HCT116 (cell line): Measurements from ENCODE around the gene KAT14. TPM values are rescaled to one million over a fixed set of nuclear protein-coding genes. Genes with fewer than 3 reads are reported as not detected.

Experiments
- ATAC-seq: fragments of 200-7000 bp; cut with Tn5 transposase; 2 replicates; pipeline ENCODE4 v1.9.1; 2020; ENCODE audit warnings: mild to moderate bottlenecking, moderate library complexity
- BruUV-seq: library from RNA; stranded (reverse); fragments of 400-500 nt; replicated peaks from 2 replicates; lab custom pipeline; 2021; lab: Mats Ljungman, UMichigan
- CTCF ChIA-PET: fragments of 300-600 bp; sonication (Branson Sonifier 250); formaldehyde crosslinking; loops from one replicate; lab custom pipeline; 2021; ENCODE audit warnings: antibody characterized with exemption; lab: Charles Lee
- POLR2A ChIA-PET: fragments of 300-600, 350-600 bp; sonication (Branson Sonifier 250); formaldehyde crosslinking; loops from one replicate; lab custom pipeline; 2021; ENCODE audit warnings: antibody characterized with exemption; lab: Charles Lee
- RAD21 ChIA-PET, 2 experiments: fragments of 300-600 bp; sonication (Branson Sonifier 250); formaldehyde crosslinking; loops; one replicate each; lab custom pipeline; 2023; ENCODE audit warnings: low total read pairs in 2 of 2; ENCODE audit not compliant: uncharacterized antibody in 2 of 2, unreplicated experiment in 2 of 2, low non-redundant PET in 1 of 2; lab: Charles Lee
- DNase-seq: peaks from one replicate; pipeline ENCODE4 v3.0.0-alpha.2; 2010; ENCODE audit warnings: low read depth, low spot score
- H2AFZ ChIP-seq: fragments of 200-600 bp; shearing (Covaris generic), sonication (generic); 2 replicates; pipeline ENCODE4 v1.6.1; 2017; ENCODE audit warnings: low read depth, mixed run types, mixed read lengths, antibody characterized with exemption, low read length; ENCODE audit not compliant: poor library complexity, severe bottlenecking
- H3K27ac ChIP-seq: 2 replicates; pipeline ENCODE4 v1.5.1; 2012; ENCODE audit warnings: low read depth, low read length
- H3K27me3 ChIP-seq: fragments of 200-600 bp; sonication (generic); 2 replicates; pipeline ENCODE4 v1.6.1; 2016; ENCODE audit warnings: mixed run types, low read length, mixed read lengths; ENCODE audit not compliant: insufficient read depth
- H3K36me3 ChIP-seq, 2 experiments: fragments of 200-500 bp in 1 of 2; fragments of 200-600 bp in 1 of 2; sonication (Bioruptor generic) in 1 of 2; sonication (generic) in 1 of 2; 2 replicates each; pipeline versions ENCODE4 v1.5.1 to v1.6.1; 2014 to 2016; ENCODE audit warnings: low read length in 2 of 2, inconsistent platforms in 1 of 2, mixed read lengths in 1 of 2, mixed run types in 1 of 2; ENCODE audit not compliant: insufficient read depth in 2 of 2, control insufficient read depth in 1 of 2
- H3K4me1 ChIP-seq, 2 experiments: fragments of 200-600 bp in 1 of 2; sonication (generic) in 1 of 2; 2 replicates each; pipeline versions ENCODE4 v1.5.1 to v1.6.1; 2012 to 2017; ENCODE audit warnings: low read length in 2 of 2, inconsistent platforms in 1 of 2, mild to moderate bottlenecking in 1 of 2, mixed read lengths in 1 of 2, mixed run types in 1 of 2, moderate library complexity in 1 of 2; ENCODE audit not compliant: insufficient read depth in 2 of 2, control insufficient read depth in 1 of 2
- H3K4me2 ChIP-seq: fragments of 200-600 bp; sonication (generic); 2 replicates; pipeline ENCODE4 v1.6.1; 2017; ENCODE audit warnings: mixed run types, low read length, mixed read lengths
- H3K4me3 ChIP-seq, 2 experiments: fragments of 200-600 bp in 1 of 2; sonication (generic) in 1 of 2; replicated peaks in 1 of 2; 2 replicates each; pipeline ENCODE4 v1.5.1; 2011 to 2016; ENCODE audit warnings: low read length in 2 of 2, control low read depth in 1 of 2, low read depth in 1 of 2, mild to moderate bottlenecking in 1 of 2, mixed read lengths in 1 of 2, mixed run types in 1 of 2
- H3K79me2 ChIP-seq: fragments of 200-600 bp; sonication (generic); 2 replicates; pipeline ENCODE4 v1.6.1; 2017; ENCODE audit warnings: mild to moderate bottlenecking, mixed run types, low read length, moderate library complexity, mixed read lengths; ENCODE audit not compliant: insufficient read depth
- H3K9ac ChIP-seq: fragments of 200-600 bp; sonication (generic); 2 replicates; pipeline ENCODE4 v1.6.1; 2016; ENCODE audit warnings: low read length, mixed read lengths
- H3K9me2 ChIP-seq: fragments of 200-600 bp; sonication (generic), shearing (Covaris generic); 2 replicates; pipeline ENCODE4 v1.6.1; 2017; ENCODE audit warnings: mixed run types, mild to moderate bottlenecking, moderate library complexity; ENCODE audit not compliant: insufficient read depth
- H3K9me3 ChIP-seq, 2 experiments: fragments of 200-500 bp in 1 of 2; fragments of 200-600 bp in 1 of 2; sonication (Bioruptor generic) in 1 of 2; sonication (generic) in 1 of 2; 2 replicates each; pipeline ENCODE4 v1.6.1; 2014 to 2017; ENCODE audit warnings: low read length in 2 of 2, mixed read lengths in 2 of 2, inconsistent platforms in 1 of 2, low read depth in 1 of 2, mild to moderate bottlenecking in 1 of 2, mixed run types in 1 of 2, moderate library complexity in 1 of 2; ENCODE audit not compliant: control insufficient read depth in 1 of 2, insufficient read depth in 1 of 2
- H4K20me1 ChIP-seq: fragments of 200-600 bp; sonication (generic), shearing (Covaris generic); 2 replicates; pipeline ENCODE4 v1.6.1; 2017; ENCODE audit warnings: mixed run types, mild to moderate bottlenecking, moderate library complexity; ENCODE audit not compliant: insufficient read depth
- CBX3 ChIP-seq: IDR thresholded peaks from 2 replicates; pipeline ENCODE4 v1.6.1; 2012; ENCODE audit warnings: low read depth
- EGR1 ChIP-seq: IDR thresholded peaks from 2 replicates; pipeline ENCODE4 v1.6.1; 2012; ENCODE audit warnings: low read depth
- ELF1 ChIP-seq: IDR thresholded peaks from 2 replicates; pipeline ENCODE4 v1.6.1; 2012; ENCODE audit warnings: low read depth, borderline replicate concordance
- EZH2 ChIP-seq: fragments of 200-600 bp; sonication (generic); IDR thresholded peaks from 2 replicates; pipeline ENCODE4 v1.6.1; 2017; ENCODE audit warnings: antibody characterized with exemption, mixed run types
- EZH2phosphoT487 ChIP-seq: fragments of 200-600 bp; IDR thresholded peaks from 2 replicates; pipeline ENCODE4 v1.6.1; 2018; ENCODE audit warnings: antibody characterized with exemption, borderline replicate concordance
- FOSL1 ChIP-seq: IDR thresholded peaks from 2 replicates; pipeline ENCODE4 v1.6.1; 2012; ENCODE audit warnings: low read depth
- JUND ChIP-seq: IDR thresholded peaks from 2 replicates; pipeline ENCODE4 v1.6.1; 2012
- POLR2A ChIP-seq: IDR thresholded peaks from 2 replicates; pipeline ENCODE4 v1.7.0; 2011; ENCODE audit warnings: borderline replicate concordance; ENCODE audit not compliant: insufficient read depth, insufficient read length; ENCODE audit errors: extremely low read depth
- POLR2AphosphoS5 ChIP-seq: IDR thresholded peaks from 2 replicates; pipeline ENCODE4 v1.6.1; 2011; ENCODE audit warnings: mild to moderate bottlenecking, low read depth, low read length, moderate library complexity
- SIN3A ChIP-seq: IDR thresholded peaks from 2 replicates; pipeline ENCODE4 v1.6.1; 2012; ENCODE audit warnings: low read depth
- SRF ChIP-seq: IDR thresholded peaks from 2 replicates; pipeline ENCODE4 v1.6.1; 2012; ENCODE audit warnings: low read depth
- TCF7L2 ChIP-seq: IDR thresholded peaks from 2 replicates; pipeline ENCODE4 v1.7.0; 2011; ENCODE audit warnings: borderline replicate concordance, inconsistent platforms; ENCODE audit not compliant: insufficient read depth, insufficient read length; ENCODE audit errors: extremely low read depth
- YY1 ChIP-seq: IDR thresholded peaks from 2 replicates; pipeline ENCODE4 v1.6.1; 2011; ENCODE audit warnings: low read length, low read depth, moderate library complexity, mild to moderate bottlenecking; ENCODE audit not compliant: insufficient replicate concordance; ENCODE audit errors: extremely low read depth
- ZFX ChIP-seq: fragments of 450-650 bp; IDR thresholded peaks from 2 replicates; pipeline ENCODE4 v1.6.1; 2017
- ZNF274 ChIP-seq: fragments of 200-500 bp; sonication (Bioruptor generic); IDR thresholded peaks from 2 replicates; pipeline ENCODE4 v1.6.1; 2014; ENCODE audit warnings: mild to moderate bottlenecking, low read depth, low read length, inconsistent platforms
- intact Hi-C: fragments of 100-400 bp; cut with micrococcal nuclease; formaldehyde crosslinking; loops from 2 replicates; pipeline ENCODE4 v1.10.0; 2022
- total RNA-seq: library from RNA; stranded (reverse); gene quantifications from one replicate; pipeline ENCODE4 v1.2.1, GENCODE V29; 2021; ENCODE audit not compliant: unreplicated experiment
- TF ChIP-seq, protein P1 (sequence below), 3 experiments: fragments of 200-600 bp in 1 of 3; sonication (generic) in 1 of 3; IDR thresholded peaks in 2 of 3; conservative IDR thresholded peaks in 1 of 3; 2 replicates each; pipeline ENCODE4 v1.5.1; 2012 to 2017; ENCODE audit warnings: low read depth in 2 of 3, low read length in 2 of 3, antibody characterized with exemption in 1 of 3, borderline replicate concordance in 1 of 3, control low read depth in 1 of 3, mild to moderate bottlenecking in 1 of 3, mixed read lengths in 1 of 3, mixed run types in 1 of 3, moderate library complexity in 1 of 3; ENCODE audit not compliant: insufficient read depth in 1 of 3

Gene KAT14
- total RNA-seq, 1 experiment from 2014 or later: 11.4 TPM

DNA sequence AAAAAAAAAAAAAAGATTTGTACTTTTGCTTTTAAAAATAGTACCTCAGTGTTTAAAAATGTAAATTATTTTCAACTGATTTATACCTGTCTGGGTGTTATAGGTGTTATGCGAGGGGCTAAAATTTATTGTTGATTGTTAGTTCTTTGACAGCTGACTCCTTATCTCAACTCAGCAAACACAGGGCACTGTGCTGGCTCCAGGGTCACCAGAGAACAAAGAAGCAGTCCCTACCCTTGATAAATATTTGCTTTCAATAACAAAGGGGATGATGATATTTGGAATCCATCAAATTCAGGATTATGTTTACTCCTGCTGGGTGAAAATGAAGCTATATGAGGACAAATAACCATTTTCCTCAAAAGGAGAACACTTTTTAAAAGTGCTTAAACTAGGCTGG lies 34.2 kb upstream of the KAT14 start:
- DNase-seq (no peak), ATAC-seq (no peak)
- Histone ChIP-seq H3K4me3 (no peak overlapping the region), H3K27me3 (no peaks in the 10 kb centered on the region), H3K4me1 (no peaks in the 10 kb centered on the region), H3K9ac (no peak overlapping the region), H3K79me2 (no peaks in the 10 kb centered on the region), H2AFZ (no peak overlapping the region), H4K20me1 (no peaks in the 10 kb centered on the region), H3K27ac (no peak overlapping the region), H3K36me3 (no peaks in the 10 kb centered on the region), H3K9me3 (no peaks in the 10 kb centered on the region), H3K9me2 (no peaks in the 10 kb centered on the region), H3K4me2 (no peak overlapping the region)
- ChIA-PET POLR2A (no interaction called here), RAD21 (no interaction called here), CTCF (no interaction called here)
- no TSS peak for BruUV-seq
- intact Hi-C loops: no loop called here
- TF ChIP-seq POLR2A (no peak), SRF (no peak), TCF7L2 (no peak), ZNF274 (no peak), YY1 (no peak), ELF1 (no peak), SIN3A (no peak), ZFX (no peak), EZH2 (no peak), EGR1 (no peak)

DNA sequence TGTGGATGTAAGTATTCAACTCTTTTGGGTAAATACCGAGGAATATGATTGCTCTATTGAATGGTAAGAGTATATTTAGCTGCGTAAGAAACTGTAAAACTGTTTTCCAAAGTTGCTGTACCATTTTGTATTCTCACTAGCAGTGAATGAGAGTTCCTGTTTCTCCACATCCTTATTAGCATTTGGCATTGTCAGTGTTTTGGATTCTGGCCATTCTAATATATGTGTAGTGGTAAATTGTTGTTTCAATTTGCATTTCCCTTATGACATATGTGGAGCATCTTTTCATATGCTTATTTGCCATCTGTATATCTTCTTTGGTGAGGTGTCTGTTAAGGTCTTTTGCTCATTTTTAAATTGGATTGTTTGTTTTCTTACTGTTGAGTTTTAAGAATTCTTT lies 29.3 kb upstream of the KAT14 start:
- Histone ChIP-seq H3K9ac (no peak overlapping the region), H3K4me2 (no peak overlapping the region), H2AFZ (no peak overlapping the region), H3K9me3 (no peaks in the 10 kb centered on the region), H3K4me3 (no peak overlapping the region), H3K4me1 (no peaks in the 10 kb centered on the region), H3K79me2 (no peaks in the 10 kb centered on the region), H3K27me3 (no peaks in the 10 kb centered on the region), H3K27ac (no peak overlapping the region), H3K36me3 (no peaks in the 10 kb centered on the region), H3K9me2 (no peaks in the 10 kb centered on the region), H4K20me1 (no peaks in the 10 kb centered on the region)
- BruUV-seq: no TSS peak
- TF ChIP-seq TCF7L2 (no peak), POLR2A (no peak), EGR1 (no peak), YY1 (no peak), EZH2phosphoT487 (no peak), SRF (no peak), CBX3 (no peak), FOSL1 (no peak), JUND (no peak), ELF1 (no peak), POLR2AphosphoS5 (no peak)
- TF ChIP-seq, protein P1, sequence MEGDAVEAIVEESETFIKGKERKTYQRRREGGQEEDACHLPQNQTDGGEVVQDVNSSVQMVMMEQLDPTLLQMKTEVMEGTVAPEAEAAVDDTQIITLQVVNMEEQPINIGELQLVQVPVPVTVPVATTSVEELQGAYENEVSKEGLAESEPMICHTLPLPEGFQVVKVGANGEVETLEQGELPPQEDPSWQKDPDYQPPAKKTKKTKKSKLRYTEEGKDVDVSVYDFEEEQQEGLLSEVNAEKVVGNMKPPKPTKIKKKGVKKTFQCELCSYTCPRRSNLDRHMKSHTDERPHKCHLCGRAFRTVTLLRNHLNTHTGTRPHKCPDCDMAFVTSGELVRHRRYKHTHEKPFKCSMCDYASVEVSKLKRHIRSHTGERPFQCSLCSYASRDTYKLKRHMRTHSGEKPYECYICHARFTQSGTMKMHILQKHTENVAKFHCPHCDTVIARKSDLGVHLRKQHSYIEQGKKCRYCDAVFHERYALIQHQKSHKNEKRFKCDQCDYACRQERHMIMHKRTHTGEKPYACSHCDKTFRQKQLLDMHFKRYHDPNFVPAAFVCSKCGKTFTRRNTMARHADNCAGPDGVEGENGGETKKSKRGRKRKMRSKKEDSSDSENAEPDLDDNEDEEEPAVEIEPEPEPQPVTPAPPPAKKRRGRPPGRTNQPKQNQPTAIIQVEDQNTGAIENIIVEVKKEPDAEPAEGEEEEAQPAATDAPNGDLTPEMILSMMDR (IDR thresholded peaks at IDR 0.05 in 2 of 3, conservative IDR thresholded peaks at IDR 0.05 in 1 of 3; ENCODE audit: borderline replicate concordance in 1 of 3, insufficient read depth in 1 of 3, low read depth in 2 of 3, low read length in 2 of 3): no peak
- intact Hi-C loops: no loop called here
- CTCF ChIA-PET: no interaction called here
- ATAC-seq: no peak
- POLR2A ChIA-PET: no interaction called here
- no peak for DNase-seq
- RAD21 ChIA-PET: no interaction called here
